CD14-positive monocyte (primary cell): ENCODE results near the gene KCNH1. TPM values are rescaled to one million over a fixed set of nuclear protein-coding genes. Genes with fewer than 3 reads are reported as not detected.
"Not testable (repeated sequence)": the region's sequence is repeated elsewhere in the genome, so short reads cannot be mapped to it uniquely, and the experiment has no call there.

Experiments
- DNase-seq, 3 donors: peaks; one replicate each; pipeline ENCODE4 v3.0.0-alpha.2; 2011 to 2022
- H2AFZ ChIP-seq: 2 replicates; pipeline ENCODE4 v1.6.0; 2012; ENCODE audit warnings: mild to moderate bottlenecking, low read depth, low read length, inconsistent platforms; ENCODE audit not compliant: insufficient read depth, poor library complexity, severe bottlenecking
- H3K27ac ChIP-seq, 2 donors: 1 replicate in 1 of 2; 2 replicates in 1 of 2; pipeline ENCODE4 v1.5.1; 2012 to 2013; ENCODE audit warnings: low read length in 2 of 2, control low read depth in 1 of 2, inconsistent platforms in 1 of 2, low read depth in 1 of 2, mild to moderate bottlenecking in 1 of 2
- H3K27me3 ChIP-seq, 2 donors: one replicate each; pipeline versions ENCODE4 v1.6.0 to v1.6.1; 2011 to 2013; ENCODE audit warnings: low read length in 2 of 2; ENCODE audit not compliant: control insufficient read depth in 2 of 2, insufficient read depth in 2 of 2
- H3K36me3 ChIP-seq, 2 donors: replicated peaks in 1 of 2; 1 replicate in 1 of 2; 2 replicates in 1 of 2; pipeline versions ENCODE4 v1.5.1 to v1.6.1; 2012 to 2013; ENCODE audit warnings: low read length in 2 of 2, control low read depth in 1 of 2, inconsistent platforms in 1 of 2, mild to moderate bottlenecking in 1 of 2; ENCODE audit not compliant: insufficient read depth in 2 of 2, control insufficient read depth in 1 of 2
- H3K4me1 ChIP-seq, 2 donors: 1 replicate in 1 of 2; 2 replicates in 1 of 2; pipeline versions ENCODE4 v1.5.1 to v1.6.1; 2012 to 2013; ENCODE audit warnings: low read length in 2 of 2, control low read depth in 1 of 2, inconsistent platforms in 1 of 2, mild to moderate bottlenecking in 1 of 2, moderate library complexity in 1 of 2; ENCODE audit not compliant: insufficient read depth in 2 of 2, control insufficient read depth in 1 of 2
- H3K4me2 ChIP-seq: replicated peaks from 2 replicates; pipeline ENCODE3; 2012; ENCODE audit warnings: low read length, moderate library complexity, mild to moderate bottlenecking; ENCODE audit not compliant: poor library complexity, severe bottlenecking; ENCODE audit errors: extremely low read depth
- H3K4me3 ChIP-seq, 3 experiments: fragments of 200-600 bp in 1 of 3; sonication (generic) in 1 of 3; replicated peaks in 1 of 3; 1 replicate in 2 of 3; 2 replicates in 1 of 3; pipeline ENCODE4 v1.5.1; 2011 to 2013; ENCODE audit warnings: low read length in 3 of 3, mild to moderate bottlenecking in 3 of 3, control low read depth in 2 of 3, low read depth in 2 of 3, inconsistent platforms in 1 of 3, moderate library complexity in 1 of 3
- H3K79me2 ChIP-seq: 2 replicates; pipeline ENCODE4 v1.6.0; 2012; ENCODE audit warnings: mild to moderate bottlenecking, control low read depth, inconsistent platforms, low read length, moderate library complexity; ENCODE audit not compliant: insufficient read depth
- H3K9ac ChIP-seq: 2 replicates; pipeline ENCODE4 v1.6.0; 2017; ENCODE audit warnings: low read length, mild to moderate bottlenecking; ENCODE audit not compliant: insufficient read depth, poor library complexity, severe bottlenecking
- H3K9me3 ChIP-seq, 2 donors: replicated peaks in 1 of 2; 1 replicate in 1 of 2; 2 replicates in 1 of 2; pipeline versions ENCODE4 v1.5.1 to v1.6.1; 2012 to 2013; ENCODE audit warnings: low read length in 2 of 2, control low read depth in 1 of 2; ENCODE audit not compliant: control insufficient read depth in 1 of 2, insufficient read depth in 1 of 2
- H4K20me1 ChIP-seq: 2 replicates; pipeline ENCODE4 v1.6.0; 2012; ENCODE audit warnings: mild to moderate bottlenecking, low read length, control low read depth, moderate library complexity; ENCODE audit not compliant: insufficient read depth
- H3K27ac Mint-ChIP-seq, 7 donors: one replicate each; pipeline ENCODE4 v1.8.0; 2020; ENCODE audit warnings: mild to moderate bottlenecking in 7 of 7, mixed read lengths in 7 of 7, moderate library complexity in 6 of 7, inconsistent platforms in 2 of 7
- H3K27me3 Mint-ChIP-seq, 3 donors: one replicate each; pipeline ENCODE4 v1.8.0; 2021 to 2022; ENCODE audit warnings: low read depth in 3 of 3, mild to moderate bottlenecking in 3 of 3, mixed read lengths in 3 of 3, moderate library complexity in 3 of 3, inconsistent platforms in 1 of 3
- H3K36me3 Mint-ChIP-seq, 2 donors: one replicate each; pipeline ENCODE4 v1.8.0; 2020; ENCODE audit warnings: mixed read lengths in 2 of 2, inconsistent platforms in 1 of 2, mild to moderate bottlenecking in 1 of 2
- H3K4me1 Mint-ChIP-seq: one replicate; pipeline ENCODE4 v1.8.0; 2020; ENCODE audit warnings: mild to moderate bottlenecking, mixed read lengths
- H3K4me3 Mint-ChIP-seq, 2 donors: one replicate each; pipeline ENCODE4 v1.8.0; 2020; ENCODE audit warnings: mild to moderate bottlenecking in 2 of 2, mixed read lengths in 2 of 2, moderate library complexity in 1 of 2
- H3K9me3 Mint-ChIP-seq, 7 donors: one replicate each; pipeline ENCODE4 v1.8.0; 2020 to 2022; ENCODE audit warnings: mixed read lengths in 7 of 7, mild to moderate bottlenecking in 6 of 7, moderate library complexity in 6 of 7, inconsistent platforms in 2 of 7
- WGBS: methylation state at CpG from one replicate; pipeline ENCODE4 v1.1.5; 2013; ENCODE audit warnings: missing lambda C conversion rate; ENCODE audit not compliant: insufficient coverage; 5-methylcytosine and 5-hydroxymethylcytosine counted together
- intact Hi-C, 2 donors: fragments of 100-400 bp; cut with micrococcal nuclease; formaldehyde crosslinking; loops; one replicate each; pipeline versions ENCODE4 v1.15.0 to v1.15.1; 2023
- polyA plus RNA-seq, 3 donors: library from polyadenylated mRNA; depleted of rRNA in 1 of 3; unstranded in 2 of 3; stranded (reverse) in 1 of 3; fragments of 300-500 nt in 2 of 3; fragments of >200 nt in 1 of 3; fragmentation: Illumina TruSeq in 2 of 3; gene quantifications; 1 replicate in 2 of 3; 2 replicates in 1 of 3; pipeline ENCODE4 v1.2.3, GENCODE V29; 2012 to 2021
- TF ChIP-seq, protein P1 (sequence below): fragments of 200-600 bp; IDR thresholded peaks from one replicate; pipeline ENCODE4 v1.8.0; 2022; ENCODE audit warnings: antibody characterized with exemption, mild to moderate bottlenecking

KCNH1 gene
- polyA plus RNA-seq, 3 donors: not detected

DNA sequence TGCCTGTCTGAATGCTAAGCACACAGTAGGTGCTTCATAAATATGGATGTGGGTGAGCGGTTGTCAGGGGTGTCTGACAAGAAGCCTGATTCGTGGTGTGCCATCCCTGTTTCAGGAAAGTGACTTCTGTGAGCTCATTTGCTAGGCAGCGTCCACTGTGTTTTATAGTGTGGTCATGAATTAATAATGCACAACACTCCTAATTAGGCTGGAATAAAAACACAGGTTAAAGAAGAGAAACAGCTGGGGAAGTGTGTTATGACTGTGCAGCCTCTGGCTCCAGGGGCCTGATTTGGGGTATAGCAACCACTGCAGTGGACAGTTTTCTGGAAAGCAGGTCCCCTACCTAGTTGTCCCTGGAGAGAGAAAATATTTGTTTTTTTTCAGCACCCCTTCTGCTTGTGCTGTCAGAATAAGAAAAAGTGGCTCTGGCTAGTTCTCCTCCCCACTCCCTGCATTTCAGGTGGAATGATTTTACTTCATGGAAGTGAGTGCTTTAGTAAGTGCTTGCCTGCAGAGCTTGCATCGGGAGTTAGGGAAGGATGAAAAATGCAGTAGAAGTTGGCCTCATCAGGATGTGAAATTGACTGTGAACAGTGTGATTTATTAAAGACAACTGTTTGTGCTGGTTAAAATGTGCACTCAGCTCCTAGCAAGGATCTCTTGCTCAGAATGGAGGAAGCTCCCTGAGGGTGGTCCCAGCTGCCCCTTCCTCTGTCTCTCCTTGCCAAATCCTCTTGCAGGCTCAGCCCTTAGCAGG is 471.5 kb downstream of the KCNH1 start:
- Mint-ChIP-seq H3K36me3 (no peaks in the 10 kb centered on the region), H3K4me3 (no peak overlapping the region), H3K4me1 (no peaks in the 10 kb centered on the region), H3K9me3 (peaks cover 0 to 13% (median 7%) of the 10 kb centered on the region in 7 donors), H3K27ac (no peak overlapping the region), H3K27me3 (no peaks in the 10 kb centered on the region)
- Histone ChIP-seq H3K36me3 (no peaks in the 10 kb centered on the region), H3K79me2 (no peaks in the 10 kb centered on the region), H3K4me3 (no peak overlapping the region), H3K9ac (no peak overlapping the region), H3K4me2 (no peak overlapping the region), H3K27ac (no peak overlapping the region), H4K20me1 (no peaks in the 10 kb centered on the region), H3K4me1 (no peaks in the 10 kb centered on the region), H2AFZ (no peak overlapping the region), H3K27me3 (no peaks in the 10 kb centered on the region), H3K9me3 (peaks cover 0 to 5% of the 10 kb centered on the region in 2 donors)
- WGBS: 95% methylated on average over 3 of the region's 4 CpGs
- DNase-seq: no peak
- TF ChIP-seq, protein P1, sequence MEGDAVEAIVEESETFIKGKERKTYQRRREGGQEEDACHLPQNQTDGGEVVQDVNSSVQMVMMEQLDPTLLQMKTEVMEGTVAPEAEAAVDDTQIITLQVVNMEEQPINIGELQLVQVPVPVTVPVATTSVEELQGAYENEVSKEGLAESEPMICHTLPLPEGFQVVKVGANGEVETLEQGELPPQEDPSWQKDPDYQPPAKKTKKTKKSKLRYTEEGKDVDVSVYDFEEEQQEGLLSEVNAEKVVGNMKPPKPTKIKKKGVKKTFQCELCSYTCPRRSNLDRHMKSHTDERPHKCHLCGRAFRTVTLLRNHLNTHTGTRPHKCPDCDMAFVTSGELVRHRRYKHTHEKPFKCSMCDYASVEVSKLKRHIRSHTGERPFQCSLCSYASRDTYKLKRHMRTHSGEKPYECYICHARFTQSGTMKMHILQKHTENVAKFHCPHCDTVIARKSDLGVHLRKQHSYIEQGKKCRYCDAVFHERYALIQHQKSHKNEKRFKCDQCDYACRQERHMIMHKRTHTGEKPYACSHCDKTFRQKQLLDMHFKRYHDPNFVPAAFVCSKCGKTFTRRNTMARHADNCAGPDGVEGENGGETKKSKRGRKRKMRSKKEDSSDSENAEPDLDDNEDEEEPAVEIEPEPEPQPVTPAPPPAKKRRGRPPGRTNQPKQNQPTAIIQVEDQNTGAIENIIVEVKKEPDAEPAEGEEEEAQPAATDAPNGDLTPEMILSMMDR: no peak
- intact Hi-C loops: no loop called here

DNA sequence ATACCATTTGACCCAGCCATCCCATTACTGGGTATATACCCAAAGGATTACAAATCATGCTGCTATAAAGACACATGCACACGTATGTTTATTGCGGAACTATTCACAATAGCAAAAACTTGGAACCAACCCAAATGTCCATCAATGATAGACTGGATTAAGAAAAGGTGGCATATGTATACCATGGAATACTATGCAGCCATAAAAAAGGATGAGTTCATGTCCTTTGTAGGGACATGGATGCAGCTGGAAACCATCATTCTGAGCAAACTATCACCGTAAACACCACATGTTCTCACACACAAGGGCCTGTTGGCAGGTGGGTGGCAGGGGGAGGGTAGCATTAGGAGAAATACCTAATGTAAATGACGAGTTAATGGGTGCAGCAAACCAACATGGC is 472.4 kb downstream of the KCNH1 start:
- H3K4me2 ChIP-seq, H3K4me1 Mint-ChIP-seq, H4K20me1 ChIP-seq, H2AFZ ChIP-seq, intact Hi-C loops, H3K27ac ChIP-seq, H3K9me3 Mint-ChIP-seq, H3K27ac Mint-ChIP-seq, H3K36me3 ChIP-seq, H3K36me3 Mint-ChIP-seq, H3K4me3 ChIP-seq, H3K27me3 Mint-ChIP-seq, H3K9ac ChIP-seq, DNase-seq, H3K27me3 ChIP-seq, H3K4me3 Mint-ChIP-seq, H3K4me1 ChIP-seq, H3K79me2 ChIP-seq: not testable (repeated sequence)
- H3K9me3 ChIP-seq: peaks cover 0 to 12% of the 10 kb centered on the region in 2 donors
- no CpG with 5 or more reads among the region's 4 CpGs for WGBS
